Activated CD8-positive, alpha-beta T cell treated with anti-CD3 and anti-CD28 coated beads for 36 hours (primary cell): ENCODE results near the gene ATG101. TPM values are rescaled to one million over a fixed set of nuclear protein-coding genes. Genes with fewer than 3 reads are reported as not detected.

ENCODE experiments used
- ATAC-seq: fragments of 200-7000 bp; cut with Tn5 transposase; one replicate; pipeline ENCODE4 v1.10.0; 2021; ENCODE audit warnings: mild to moderate bottlenecking, moderate library complexity
- CTCF ChIA-PET: fragments of 350-600 bp; sonication (Branson Sonifier 250); formaldehyde crosslinking; loops from one replicate; lab custom pipeline; 2021; ENCODE audit warnings: antibody characterized with exemption; lab: Charles Lee
- POLR2A ChIA-PET: fragments of 350-600 bp; sonication (Branson Sonifier 250); formaldehyde crosslinking; loops from one replicate; lab custom pipeline; 2021; ENCODE audit warnings: antibody characterized with exemption; lab: Charles Lee
- DNase-seq: peaks from one replicate; pipeline ENCODE4 v3.0.0-alpha.2; 2020
- H3K27ac Mint-ChIP-seq: one replicate; pipeline ENCODE4 v1.8.0; 2021; ENCODE audit warnings: mild to moderate bottlenecking, mixed read lengths
- H3K27me3 Mint-ChIP-seq: one replicate; pipeline ENCODE4 v1.8.0; 2021; ENCODE audit warnings: mixed read lengths
- H3K36me3 Mint-ChIP-seq: one replicate; pipeline ENCODE4 v1.8.0; 2021; ENCODE audit warnings: low read depth, mixed read lengths
- H3K4me1 Mint-ChIP-seq: one replicate; pipeline ENCODE4 v1.8.0; 2021; ENCODE audit warnings: low read depth, mixed read lengths
- H3K4me3 Mint-ChIP-seq: one replicate; pipeline ENCODE4 v1.8.0; 2021; ENCODE audit warnings: mild to moderate bottlenecking, moderate library complexity, mixed read lengths
- H3K9me3 Mint-ChIP-seq: one replicate; pipeline ENCODE4 v1.8.0; 2021; ENCODE audit warnings: mixed read lengths
- intact Hi-C: fragments of 100-400 bp; cut with micrococcal nuclease; formaldehyde crosslinking; loops from one replicate; pipeline ENCODE4 v1.10.0; 2022
- total RNA-seq, 2 experiments: library from RNA; stranded (reverse); gene quantifications; one replicate each; pipeline ENCODE4 v1.2.3, GENCODE V29; 2021
- TF ChIP-seq, protein P1 (sequence below): fragments of 200-600 bp; IDR thresholded peaks from one replicate; pipeline ENCODE4 v1.8.0; 2022; ENCODE audit warnings: antibody characterized with exemption, mild to moderate bottlenecking

ATG101 gene
- 10 to 100 TPM; 25.6 to 28.4 TPM for total RNA-seq

DNA sequence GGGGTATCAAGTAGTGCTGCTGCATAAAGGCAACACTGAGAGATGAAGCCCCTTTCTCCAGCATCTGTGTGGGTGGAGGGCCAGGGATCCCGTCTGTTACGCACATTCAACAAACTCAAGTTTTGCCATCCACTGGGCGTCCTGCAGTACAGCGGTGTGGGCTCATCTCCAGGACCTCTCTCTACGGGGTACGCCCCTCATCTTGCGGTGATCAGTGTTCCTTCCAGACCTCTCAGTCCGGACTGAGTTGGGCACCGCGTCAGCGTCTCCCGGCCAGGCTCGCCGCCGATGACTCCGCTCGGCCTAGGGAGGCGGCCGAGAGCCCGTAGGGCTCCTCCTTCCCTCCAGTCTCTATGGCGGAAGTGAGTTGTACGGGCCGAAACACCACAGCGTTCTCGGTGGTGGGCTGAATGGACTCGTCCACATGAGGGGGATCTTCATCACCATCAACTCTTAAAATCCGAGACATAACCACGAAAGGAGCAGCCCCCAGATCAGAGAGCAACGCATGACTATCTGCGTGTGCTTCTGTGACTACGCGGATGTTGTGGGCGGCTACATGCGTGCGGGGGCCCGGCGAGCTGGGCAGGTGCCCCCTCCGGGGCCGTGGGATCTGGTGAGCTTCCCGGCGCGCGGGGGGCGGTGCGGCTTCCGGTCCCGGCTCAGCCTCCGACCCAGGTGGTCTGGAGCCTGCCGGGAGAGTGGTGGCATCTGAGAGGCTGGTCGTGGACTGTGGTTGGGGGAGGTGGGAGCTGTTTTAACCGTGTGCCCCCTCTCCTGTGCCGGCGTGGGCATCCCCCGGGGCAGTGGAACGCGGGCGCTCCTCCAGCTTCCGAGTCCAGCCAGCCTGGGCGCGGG lies at the start of gene ATG101:
ATG101 (plus strand) TSS at position 652 of the 858 bp plus-strand sequence. CDS start 3,673 bp downstream, outside the sequence.
- Mint-ChIP-seq H3K4me1 (peaks cover 47% of the 10 kb centered on the region), H3K27ac (peak within 1 kb of the TSS; percentile 99), H3K27me3 (peaks cover 1% of the 10 kb centered on the region), H3K9me3 (no peaks in the 10 kb centered on the region), H3K4me3 (peak within 1 kb of the TSS; percentile 92), H3K36me3 (peaks cover 17% of the 10 kb centered on the region)
- POLR2A ChIA-PET: interaction anchor here (0.8 to 1.9 kb wide), 10 partner anchors 9 to 63 kb away, joined by 3 to 9 read pairs (median 4); partner anchors contain the start of genes NR4A1, SMIM41 and TAMALIN
- TF ChIP-seq, protein P1, sequence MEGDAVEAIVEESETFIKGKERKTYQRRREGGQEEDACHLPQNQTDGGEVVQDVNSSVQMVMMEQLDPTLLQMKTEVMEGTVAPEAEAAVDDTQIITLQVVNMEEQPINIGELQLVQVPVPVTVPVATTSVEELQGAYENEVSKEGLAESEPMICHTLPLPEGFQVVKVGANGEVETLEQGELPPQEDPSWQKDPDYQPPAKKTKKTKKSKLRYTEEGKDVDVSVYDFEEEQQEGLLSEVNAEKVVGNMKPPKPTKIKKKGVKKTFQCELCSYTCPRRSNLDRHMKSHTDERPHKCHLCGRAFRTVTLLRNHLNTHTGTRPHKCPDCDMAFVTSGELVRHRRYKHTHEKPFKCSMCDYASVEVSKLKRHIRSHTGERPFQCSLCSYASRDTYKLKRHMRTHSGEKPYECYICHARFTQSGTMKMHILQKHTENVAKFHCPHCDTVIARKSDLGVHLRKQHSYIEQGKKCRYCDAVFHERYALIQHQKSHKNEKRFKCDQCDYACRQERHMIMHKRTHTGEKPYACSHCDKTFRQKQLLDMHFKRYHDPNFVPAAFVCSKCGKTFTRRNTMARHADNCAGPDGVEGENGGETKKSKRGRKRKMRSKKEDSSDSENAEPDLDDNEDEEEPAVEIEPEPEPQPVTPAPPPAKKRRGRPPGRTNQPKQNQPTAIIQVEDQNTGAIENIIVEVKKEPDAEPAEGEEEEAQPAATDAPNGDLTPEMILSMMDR: peak; percentile 50
- CTCF ChIA-PET: interaction anchor here (0.9 to 27.5 kb wide), 19 partner anchors 8 to 248 kb away, joined by 3 to 602 read pairs (median 4); partner anchors contain the start of gene ACVRL1
- ATAC-seq (peak; percentile 95), DNase-seq (peak; percentile 91)
- intact Hi-C loops: loop anchor here (5.0 kb wide), 1 partner anchor 42 kb away; no protein-coding TSS in a partner anchor

- TF ChIP-seq, protein P1: peak; percentile 81
- peak; percentile 35 for ATAC-seq
- CTCF ChIA-PET: interaction anchor here (0.8 to 18.1 kb wide), 19 partner anchors 11 to 157 kb away, joined by 3 to 602 read pairs (median 5); partner anchors contain the start of genes ATG101, NR4A1, SMIM41 and TAMALIN
These were observed 49.0 kb upstream of the ATG101 start for GRCh38 chr12:52020539-52021336.

GRCh38 chr12:52022841-52023181 lies 47.0 kb upstream of the ATG101 start:
- TF ChIP-seq, protein P1: no peak
- CTCF ChIA-PET: interaction anchor here (1.0 to 18.1 kb wide), 11 partner anchors 13 to 157 kb away, joined by 4 to 602 read pairs (median 310); partner anchors contain the start of genes ATG101, NR4A1, SMIM41 and TAMALIN
- intact Hi-C loops: no loop called here
- Mint-ChIP-seq H3K4me3 (peak overlapping the region; percentile 76), H3K4me1 (peaks cover 41% of the 10 kb centered on the region), H3K36me3 (no peaks in the 10 kb centered on the region), H3K27ac (no peak overlapping the region), H3K9me3 (no peaks in the 10 kb centered on the region), H3K27me3 (peaks cover 1% of the 10 kb centered on the region)
- DNase-seq: peak; percentile 52
- ATAC-seq: peak; percentile 0
- POLR2A ChIA-PET: interaction anchor here (0.6 to 8.3 kb wide), 8 partner anchors 9 to 99 kb away, joined by 3 to 74 read pairs (median 4); partner anchors contain the start of gene TAMALIN

More at GRCh38 chr12:52020539-52021336, 49.0 kb upstream of the ATG101 start:
- Mint-ChIP-seq H3K27ac (no peak overlapping the region), H3K36me3 (no peaks in the 10 kb centered on the region), H3K4me3 (peak overlapping the region; percentile 22), H3K9me3 (no peaks in the 10 kb centered on the region), H3K27me3 (peaks cover 1% of the 10 kb centered on the region), H3K4me1 (peaks cover 36% of the 10 kb centered on the region)
- peak; percentile 81 for DNase-seq
- POLR2A ChIA-PET: interaction anchor here (0.6 to 8.3 kb wide), 6 partner anchors 12 to 44 kb away, joined by 3 to 74 read pairs (median 4); partner anchors contain the start of gene TAMALIN
- intact Hi-C loops: no loop called here

DNA sequence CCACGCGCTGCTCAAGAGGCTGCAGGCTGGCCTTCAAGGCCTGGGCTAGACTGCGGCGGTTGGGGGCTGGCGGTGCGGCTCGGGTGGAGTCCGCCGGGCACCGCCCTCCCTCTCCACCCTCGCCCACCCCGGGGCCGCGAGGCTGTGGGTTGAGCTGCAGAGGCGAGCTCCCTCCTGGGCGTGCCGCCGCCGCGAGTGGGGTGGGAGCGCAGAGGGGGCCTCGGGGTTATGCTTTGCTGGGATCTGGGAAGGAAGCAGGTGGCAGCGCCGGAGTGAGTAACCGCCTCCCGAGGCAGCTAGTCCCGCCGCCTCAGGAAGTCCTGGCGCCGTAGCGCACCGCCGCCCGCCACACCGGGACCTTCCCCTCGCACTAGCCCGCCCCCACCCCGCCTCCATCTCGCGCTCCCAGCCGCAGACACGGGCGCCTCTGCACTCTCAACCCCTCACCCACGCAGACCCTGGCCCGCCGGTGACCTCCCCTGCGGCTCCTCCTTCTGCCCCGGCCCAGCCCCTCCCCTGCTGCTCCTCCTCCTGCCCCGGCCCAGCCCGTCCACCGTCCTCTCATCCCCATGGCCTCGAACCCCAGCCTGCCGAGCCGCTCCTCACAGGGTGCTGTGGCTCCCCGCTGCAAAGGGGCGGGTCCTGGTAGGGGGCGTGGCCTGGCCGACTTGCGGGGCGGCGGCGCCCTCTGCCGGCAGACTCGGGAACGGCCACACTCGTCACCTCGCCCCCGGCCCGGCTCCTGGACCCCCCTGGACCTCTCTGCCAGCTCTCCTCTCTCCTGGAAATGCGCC lies 46.4 kb upstream of the ATG101 start:
- intact Hi-C loops: no loop called here
- no peaks in the 10 kb centered on the region for H3K36me3 Mint-ChIP-seq
- ATAC-seq (peak; percentile 69), DNase-seq (peak; percentile 96)
- H3K27ac Mint-ChIP-seq: peak overlapping the region; percentile 96
- ChIA-PET POLR2A (interaction anchor here (0.6 to 8.3 kb wide), 9 partner anchors 10 to 98 kb away, joined by 3 to 74 read pairs (median 4); partner anchors contain the start of gene TAMALIN), CTCF (interaction anchor here (1.0 to 18.1 kb wide), 10 partner anchors 14 to 156 kb away, joined by 4 to 602 read pairs (median 312); partner anchors contain the start of genes ATG101, NR4A1, SMIM41 and TAMALIN)
- H3K9me3 Mint-ChIP-seq: no peaks in the 10 kb centered on the region
- TF ChIP-seq, protein P1: peak; percentile 96
- peaks cover 41% of the 10 kb centered on the region for H3K4me1 Mint-ChIP-seq
- peak overlapping the region; percentile 76 for H3K4me3 Mint-ChIP-seq
- peaks cover 1% of the 10 kb centered on the region for H3K27me3 Mint-ChIP-seq
